Measurements from ENCODE around the gene ADGRV1. TPM values are rescaled to one million over a fixed set of nuclear protein-coding genes. Genes with fewer than 3 reads are reported as not detected.

ADGRV1 gene
- total and polyA plus RNA-seq, 9 of the 15 experiments (the other 6 are each of a cell fraction or from before 2014, with no cell fraction given) = 21.7 to 156 (median 58.2) TPM

DNA sequence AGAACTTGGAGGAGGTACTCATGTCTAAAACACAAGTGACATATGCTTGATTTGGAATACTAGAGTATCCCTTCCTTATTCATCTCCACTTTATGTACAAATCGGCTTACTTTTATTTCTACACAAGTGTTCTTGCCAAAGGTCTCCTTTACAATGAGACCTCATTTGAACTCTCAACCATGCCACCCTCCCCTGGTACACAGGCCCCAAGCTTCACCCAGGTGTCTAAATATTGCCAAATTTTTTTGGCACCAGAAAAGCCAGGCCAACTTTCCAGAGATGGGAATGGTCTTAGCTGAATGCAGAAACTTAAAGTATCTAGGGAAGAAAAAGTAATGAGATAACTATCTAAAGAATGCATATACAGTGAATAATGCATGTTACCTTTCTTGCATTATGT is 48.2 kb upstream of the ADGRV1 start:
- Histone ChIP-seq H3K9me3 (replicated peaks; ENCODE audit: control insufficient read depth, insufficient read depth, low read depth, low read length) (no peaks in the 10 kb centered on the region), H4K20me1 (replicated peaks; ENCODE audit: control insufficient read depth, insufficient read depth, low read length) (no peaks in the 10 kb centered on the region), H3K4me1 (replicated peaks in 1 of 2; ENCODE audit: control insufficient read depth in 2 of 2, insufficient read depth in 2 of 2, low read length in 2 of 2) (no peaks in the 10 kb centered on the region), H3K9me1 (ENCODE audit: control insufficient read depth, insufficient read depth, low read length) (no peaks in the 10 kb centered on the region), H2AFZ (ENCODE audit: low read depth, low read length) (no peak overlapping the region), H3K27ac (ENCODE audit: extremely low read depth, low read depth, low read length) (no peak overlapping the region), H3K27me3 (ENCODE audit: control insufficient read depth in 2 of 2, insufficient read depth in 2 of 2, low read length in 2 of 2) (no peaks in the 10 kb centered on the region), H3K4me3 (no peak overlapping the region), H3K79me2 (ENCODE audit: control insufficient read depth, insufficient read depth, low read length) (no peaks in the 10 kb centered on the region), H3K36me3 (ENCODE audit: control insufficient read depth, insufficient read depth, low read length) (peaks cover 69% of the 10 kb centered on the region), H3K9ac (ENCODE audit: insufficient read depth in 1 of 2, low read depth in 2 of 2, low read length in 2 of 2) (no peak overlapping the region), H3K4me2 (ENCODE audit: insufficient read depth, low read length) (no peak overlapping the region)
- DNase-seq (ENCODE audit: extremely low read depth in 1 of 4, low spot score in 3 of 4) (no peak), ATAC-seq (no peak), FAIRE-seq (no peak)
- intact Hi-C loops (cut with micrococcal nuclease) (no loop called here), in situ Hi-C loops (cut with MboI) (no loop called here)
- CTCF ChIA-PET (ENCODE audit: low intra/inter-chr PET ratio) = no interaction called here
- BruUV-seq (replicated peaks) = no TSS peak
- POLR2A ChIA-PET = interaction anchor here (0.6 to 1.3 kb wide), 3 partner anchors 9 to 26 kb away, joined by 3 to 4 read pairs (median 3); no protein-coding TSS in a partner anchor
- 100% methylated on average over 1 of the region's 1 CpG for WGBS (ENCODE audit: insufficient coverage, low coverage, missing lambda C conversion rate)
- TF ChIP-seq ZNF780A (CRISPR knock-in tag; IDR thresholded peaks at IDR 0.05) (no peak), ZBTB40 (IDR thresholded peaks at IDR 0.05) (no peak), ZBTB40 (CRISPR knock-in tag; IDR thresholded peaks at IDR 0.05) (no peak), HOMEZ (CRISPR knock-in tag; IDR thresholded peaks at IDR 0.05) (no peak), STAG1 (CRISPR knock-in tag; IDR thresholded peaks at IDR 0.05; ENCODE audit: borderline replicate concordance) (no peak), ZFPM2 (CRISPR knock-in tag; IDR thresholded peaks at IDR 0.05) (no peak), ZNF583 (CRISPR knock-in tag; IDR thresholded peaks at IDR 0.05) (no peak), ZNF449 (CRISPR knock-in tag; IDR thresholded peaks at IDR 0.05) (no peak), JUNB (CRISPR knock-in tag; conservative IDR thresholded peaks at IDR 0.05) (no peak), SMARCA5 (IDR thresholded peaks at IDR 0.05) (no peak)

Measured in K562 (cell line).